ENCODE data around the gene SH3TC1.

SH3TC1 gene

GRCh38 chr4:8204576-8205227 is 5.6 kb downstream of the SH3TC1 start:
- H3K4me3 ChIP-seq (ENCODE audit: low read length) = no peak overlapping the region
- TF ChIP-seq CTCF (conservative IDR thresholded peaks at IDR 0.05; ENCODE audit: low read depth, low read length) = no peak
- DNase-seq (ENCODE audit: low read depth) = no peak

GRCh38 chr4:8205241-8205707 is 6.2 kb downstream of the SH3TC1 start:
- DNase-seq (ENCODE audit: low read depth) = no peak
- TF ChIP-seq CTCF (conservative IDR thresholded peaks at IDR 0.05; ENCODE audit: low read depth, low read length) = no peak
- no peak overlapping the region for H3K4me3 ChIP-seq (ENCODE audit: low read length)

GRCh38 chr4:8205749-8206611 is 6.9 kb downstream of the SH3TC1 start:
- no peak for TF ChIP-seq CTCF (conservative IDR thresholded peaks at IDR 0.05; ENCODE audit: low read depth, low read length)
- no peak for DNase-seq (ENCODE audit: low read depth)
- H3K4me3 ChIP-seq (ENCODE audit: low read length) = no peak overlapping the region

- no peak for TF ChIP-seq CTCF (conservative IDR thresholded peaks at IDR 0.05; ENCODE audit: low read depth, low read length)
Measured at GRCh38 chr4:8207314-8207713, 8.2 kb downstream of the SH3TC1 start.

GRCh38 chr4:8208565-8208964 is 9.5 kb downstream of the SH3TC1 start:
- TF ChIP-seq CTCF (conservative IDR thresholded peaks at IDR 0.05; ENCODE audit: low read depth, low read length) = no peak
- no peak for DNase-seq (ENCODE audit: low read depth)
- H3K4me3 ChIP-seq (ENCODE audit: low read length) = no peak overlapping the region

More at GRCh38 chr4:8207314-8207713, 8.2 kb downstream of the SH3TC1 start:
- no peak for DNase-seq (ENCODE audit: low read depth)
- H3K4me3 ChIP-seq (ENCODE audit: low read length) = no peak overlapping the region

- DNase-seq (ENCODE audit: low read depth) = no peak
- no peak for TF ChIP-seq CTCF (conservative IDR thresholded peaks at IDR 0.05; ENCODE audit: low read depth, low read length)
- no peak overlapping the region for H3K4me3 ChIP-seq (ENCODE audit: low read length)
Measured at GRCh38 chr4:8209181-8209874, 10.2 kb downstream of the SH3TC1 start.
